Upper lobe of right lung (tissue), 1 donor: ENCODE measurements around the gene SMIM35. TPM values are rescaled to one million over a fixed set of nuclear protein-coding genes. Genes with fewer than 3 reads are reported as not detected.

Source experiments
- ATAC-seq: fragments of 200-7000 bp; cut with Tn5 transposase; one replicate; pipeline ENCODE4 v1.9.1; 2020; ENCODE audit warnings: mild to moderate bottlenecking, moderate library complexity
- DNase-seq: peaks from one replicate; pipeline ENCODE4 v3.0.0-alpha.2; 2020
- H3K27ac ChIP-seq: fragments of 200-600 bp; one replicate; pipeline ENCODE4 v1.8.0; 2022
- H3K27me3 ChIP-seq: fragments of 200-600 bp; one replicate; pipeline ENCODE4 v1.8.0; 2022; ENCODE audit warnings: mild to moderate bottlenecking
- H3K36me3 ChIP-seq: fragments of 200-600 bp; one replicate; pipeline ENCODE4 v1.8.0; 2022
- H3K4me1 ChIP-seq: fragments of 200-600 bp; one replicate; pipeline ENCODE4 v1.8.0; 2022
- H3K4me3 ChIP-seq: fragments of 200-600 bp; one replicate; pipeline ENCODE4 v1.8.0; 2022; ENCODE audit warnings: mild to moderate bottlenecking
- H3K9me3 ChIP-seq: fragments of 200-600 bp; one replicate; pipeline ENCODE4 v1.8.0; 2022
- CTCF ChIP-seq: fragments of 200-600 bp; IDR thresholded peaks from one replicate; pipeline ENCODE4 v1.8.0; 2022; ENCODE audit warnings: antibody characterized with exemption
- intact Hi-C: fragments of 100-400 bp; cut with DNase I; formaldehyde crosslinking; loops from one replicate; pipeline ENCODE4 v1.11.0; 2022
- total RNA-seq: library from RNA; stranded (reverse); fragmentation: NEBNext Ultra II Directional; extraction: Animal tissue kit (Norgen Biotek cat#: 25700); gene quantifications from one replicate; pipeline ENCODE4 v1.2.1, GENCODE V29; 2021
- donor health status: DM: no; HTN: yes; CAD: no; lungs with severe emphysema.

The SMIM35 gene
- total RNA-seq, 1 donor from 2014 or later, result not detected

GRCh38 chr11:117970400-117971024, 116.3 kb downstream of the SMIM35 start:
- Histone ChIP-seq H3K4me1 (peaks cover 29% of the 10 kb centered on the region), H3K27ac (no peak overlapping the region), H3K27me3 (no peaks in the 10 kb centered on the region), H3K36me3 (no peaks in the 10 kb centered on the region), H3K9me3 (no peaks in the 10 kb centered on the region), H3K4me3 (no peak overlapping the region)
- TF ChIP-seq CTCF, result no peak
- ATAC-seq (peak; percentile 88), DNase-seq (peak; percentile 40)
- intact Hi-C loops, result no loop called here

GRCh38 chr11:117969160-117969991, 117.4 kb downstream of the SMIM35 start:
- DNase-seq (no peak), ATAC-seq (no peak)
- H3K27ac ChIP-seq, result no peak overlapping the region
- intact Hi-C loops, result no loop called here
- no peak for TF ChIP-seq CTCF
- H3K4me1 ChIP-seq, result peaks cover 29% of the 10 kb centered on the region
- no peaks in the 10 kb centered on the region for H3K36me3 ChIP-seq
- H3K9me3 ChIP-seq, result no peaks in the 10 kb centered on the region
- H3K27me3 ChIP-seq, result no peaks in the 10 kb centered on the region
- H3K4me3 ChIP-seq, result no peak overlapping the region

GRCh38 chr11:117966908-117967307, 119.9 kb downstream of the SMIM35 start:
- intact Hi-C loops, result no loop called here
- Histone ChIP-seq H3K4me3 (no peak overlapping the region), H3K27me3 (no peaks in the 10 kb centered on the region), H3K4me1 (peaks cover 6% of the 10 kb centered on the region), H3K9me3 (no peaks in the 10 kb centered on the region), H3K36me3 (no peaks in the 10 kb centered on the region), H3K27ac (no peak overlapping the region)
- peak; percentile 71 for ATAC-seq
- DNase-seq, result no peak
- no peak for TF ChIP-seq CTCF

- no peak overlapping the region for H3K27ac ChIP-seq
- no peaks in the 10 kb centered on the region for H3K36me3 ChIP-seq
- H3K27me3 ChIP-seq, result no peaks in the 10 kb centered on the region
- no peak overlapping the region for H3K4me3 ChIP-seq
- intact Hi-C loops, result no loop called here
- ATAC-seq (no peak), DNase-seq (no peak)
- no peaks in the 10 kb centered on the region for H3K4me1 ChIP-seq
- TF ChIP-seq CTCF, result no peak
- no peaks in the 10 kb centered on the region for H3K9me3 ChIP-seq
Measured at GRCh38 chr11:117962826-117963225, 123.9 kb downstream of the SMIM35 start.

- Histone ChIP-seq H3K27ac (no peak overlapping the region), H3K4me3 (no peak overlapping the region), H3K27me3 (no peaks in the 10 kb centered on the region), H3K4me1 (no peaks in the 10 kb centered on the region), H3K9me3 (no peaks in the 10 kb centered on the region), H3K36me3 (no peaks in the 10 kb centered on the region)
- TF ChIP-seq CTCF, result no peak
- no peak for ATAC-seq
- intact Hi-C loops, result no loop called here
- no peak for DNase-seq
Measured at GRCh38 chr11:117961896-117962295, 124.9 kb downstream of the SMIM35 start.
